Left forelimb (tissue), 1 donor: ENCODE results near the gene DPCD.
"Not testable (repeated sequence)": the region's sequence is repeated elsewhere in the genome, so short reads cannot be mapped to it uniquely, and the experiment has no call there.

Experiments used
- DNase-seq: peaks from one replicate; pipeline ENCODE4 v3.0.0-alpha.2; 2018; ENCODE audit warnings: low spot score

The DPCD gene

GRCh38 chr10:101619983-101620382 is 31.9 kb downstream of the DPCD start:
- DNase-seq, result no peak

- no peak for DNase-seq
Measured at GRCh38 chr10:101623528-101623927, 35.4 kb downstream of the DPCD start.

- no peak for DNase-seq
Measured at GRCh38 chr10:101624526-101625102, 36.5 kb downstream of the DPCD start.

- DNase-seq, result no peak
Measured at GRCh38 chr10:101625821-101626412, 37.8 kb downstream of the DPCD start.

- DNase-seq, result no peak
Measured at GRCh38 chr10:101629837-101630632, 41.9 kb downstream of the DPCD start.

GRCh38 chr10:101630633-101630920 is 42.5 kb downstream of the DPCD start:
- no peak for DNase-seq

GRCh38 chr10:101631821-101632475 is 43.8 kb downstream of the DPCD start:
- no peak for DNase-seq

- not testable (repeated sequence) for DNase-seq
Measured at GRCh38 chr10:101633510-101633909, 45.4 kb downstream of the DPCD start.

- DNase-seq, result no peak
Measured at GRCh38 chr10:101639141-101639900, 51.2 kb downstream of the DPCD start.

- DNase-seq, result no peak
Measured at GRCh38 chr10:101643546-101643945, 55.4 kb downstream of the DPCD start.

GRCh38 chr10:101644002-101644401 is 55.9 kb downstream of the DPCD start:
- no peak for DNase-seq

GRCh38 chr10:101645659-101646058 is 57.5 kb downstream of the DPCD start:
- no peak for DNase-seq

- no peak for DNase-seq
Measured at GRCh38 chr10:101646364-101646763, 58.2 kb downstream of the DPCD start.

- no peak for DNase-seq
Measured at GRCh38 chr10:101647255-101647654, 59.1 kb downstream of the DPCD start.

- DNase-seq, result no peak
Measured at GRCh38 chr10:101649525-101650085, 61.5 kb downstream of the DPCD start.

GRCh38 chr10:101650863-101651262 is 62.7 kb downstream of the DPCD start:
- no peak for DNase-seq

GRCh38 chr10:101651336-101651735 is 63.2 kb downstream of the DPCD start:
- no peak for DNase-seq

GRCh38 chr10:101653536-101653935 is 65.4 kb downstream of the DPCD start:
- DNase-seq, result no peak

GRCh38 chr10:101655570-101655969 is 67.4 kb downstream of the DPCD start:
- DNase-seq, result no peak

- no peak for DNase-seq
Measured at GRCh38 chr10:101656890-101657289, 68.8 kb downstream of the DPCD start.

- no peak for DNase-seq
Measured at GRCh38 chr10:101658975-101659374, 70.9 kb downstream of the DPCD start.
